ENCODE measurements around the gene MORF4L2.

MORF4L2 gene

GRCh38 chrX:103686199-103687072 is at the start of gene MORF4L2:
Gene MORF4L2, minus strand, starts transcription at chrX:103686699. Its CDS starts 9,672 bp downstream, at chrX:103677027.
- peak; percentile 73 for DNase-seq (ENCODE audit: low spot score)

GRCh38 chrX:103734125-103734760 is 47.7 kb upstream of the MORF4L2 start:
- no peak for DNase-seq (ENCODE audit: low spot score)

- no peak for DNase-seq (ENCODE audit: low spot score)
Observed at GRCh38 chrX:103733017-103733416, 46.5 kb upstream of the MORF4L2 start.

GRCh38 chrX:103730796-103731493 is 44.4 kb upstream of the MORF4L2 start:
- peak; percentile 16 for DNase-seq (ENCODE audit: low spot score)

- no peak for DNase-seq (ENCODE audit: low spot score)
Observed at GRCh38 chrX:103730147-103730795, 43.8 kb upstream of the MORF4L2 start.

GRCh38 chrX:103729015-103729414 is 42.5 kb upstream of the MORF4L2 start:
- no peak for DNase-seq (ENCODE audit: low spot score)

GRCh38 chrX:103727115-103727514 is 40.6 kb upstream of the MORF4L2 start:
- DNase-seq (ENCODE audit: low spot score): peak; percentile 12

GRCh38 chrX:103726477-103726876 is 40.0 kb upstream of the MORF4L2 start:
- no peak for DNase-seq (ENCODE audit: low spot score)

GRCh38 chrX:103722505-103722904 is 36.0 kb upstream of the MORF4L2 start:
- DNase-seq (ENCODE audit: low spot score): no peak

GRCh38 chrX:103718120-103718519 is 31.6 kb upstream of the MORF4L2 start:
- no peak for DNase-seq (ENCODE audit: low spot score)

- no peak for DNase-seq (ENCODE audit: low spot score)
Observed at GRCh38 chrX:103716962-103717361, 30.5 kb upstream of the MORF4L2 start.

- no peak for DNase-seq (ENCODE audit: low spot score)
Observed at GRCh38 chrX:103710609-103711008, 24.1 kb upstream of the MORF4L2 start, which contains the start of gene TMEM31. Gene TMEM31, plus strand, starts transcription at chrX:103710909. Its CDS starts 1,350 bp downstream, at chrX:103712259.

GRCh38 chrX:103704863-103705262 is 18.4 kb upstream of the MORF4L2 start:
- no peak for DNase-seq (ENCODE audit: low spot score)

- no peak for DNase-seq (ENCODE audit: low spot score)
Observed at GRCh38 chrX:103699243-103699642, 12.7 kb upstream of the MORF4L2 start.

- no peak for DNase-seq (ENCODE audit: low spot score)
Observed at GRCh38 chrX:103697687-103698086, 11.2 kb upstream of the MORF4L2 start.

GRCh38 chrX:103691059-103691458 is 4.6 kb upstream of the MORF4L2 start:
- no peak for DNase-seq (ENCODE audit: low spot score)

- DNase-seq (ENCODE audit: low spot score): no peak
Observed at GRCh38 chrX:103688946-103689345, 2.4 kb upstream of the MORF4L2 start.

GRCh38 chrX:103687696-103688201 is 1.2 kb upstream of the MORF4L2 start:
- DNase-seq (ENCODE audit: low spot score): peak; percentile 33

- DNase-seq (ENCODE audit: low spot score): peak; percentile 30
Observed at GRCh38 chrX:103687073-103687695, 685 bp upstream of the MORF4L2 start.

GRCh38 chrX:103685396-103685795 is 1.1 kb downstream of the MORF4L2 start:
- DNase-seq (ENCODE audit: low spot score): no peak

GRCh38 chrX:103681443-103681842 is 5.1 kb downstream of the MORF4L2 start:
- DNase-seq (ENCODE audit: low spot score): no peak
